Activated naive CD8-positive, alpha-beta T cell treated with anti-CD3 and anti-CD28 coated beads, Interleukin-2, amount 10 ng/mL, durations not matched to agents 7 days and 5 days (primary cell): ENCODE results near the gene NEDD4. TPM values are rescaled to one million over a fixed set of nuclear protein-coding genes. Genes with fewer than 3 reads are reported as not detected.
"Not testable (repeated sequence)": the region's sequence is repeated elsewhere in the genome, so short reads cannot be mapped to it uniquely, and the experiment has no call there.

Experiments
- ATAC-seq: fragments of 150-1000 bp; cut with Tn5 transposase; one replicate; pipeline ENCODE4 v1.10.0; 2021; ENCODE audit warnings: low read depth, moderate library complexity
- POLR2A ChIA-PET: fragments of 350-600 bp; sonication (Branson Sonifier 250); formaldehyde crosslinking; loops from one replicate; lab custom pipeline; 2021; ENCODE audit warnings: antibody characterized with exemption; lab: Charles Lee
- DNase-seq: peaks from one replicate; pipeline ENCODE4 v3.0.0; 2021
- H3K27ac Mint-ChIP-seq: one replicate; pipeline ENCODE4 v1.8.0; 2022; ENCODE audit warnings: mild to moderate bottlenecking, mixed read lengths
- H3K27me3 Mint-ChIP-seq: one replicate; pipeline ENCODE4 v1.8.0; 2022; ENCODE audit warnings: mild to moderate bottlenecking, moderate library complexity, mixed read lengths
- H3K36me3 Mint-ChIP-seq: one replicate; pipeline ENCODE4 v1.8.0; 2021; ENCODE audit warnings: mild to moderate bottlenecking, mixed read lengths
- H3K4me1 Mint-ChIP-seq: one replicate; pipeline ENCODE4 v1.8.0; 2021; ENCODE audit warnings: mixed read lengths
- H3K4me3 Mint-ChIP-seq: one replicate; pipeline ENCODE4 v1.8.0; 2022; ENCODE audit warnings: mild to moderate bottlenecking, moderate library complexity, mixed read lengths
- H3K9me3 Mint-ChIP-seq: one replicate; pipeline ENCODE4 v1.8.0; 2021; ENCODE audit warnings: mixed read lengths
- total RNA-seq, 2 experiments: library from RNA; stranded (reverse); gene quantifications; one replicate each; pipeline ENCODE4 v1.2.3, GENCODE V29; 2021

Gene NEDD4
- total RNA-seq, 2 experiments from 2014 or later = 5.1 to 6.6 TPM

DNA sequence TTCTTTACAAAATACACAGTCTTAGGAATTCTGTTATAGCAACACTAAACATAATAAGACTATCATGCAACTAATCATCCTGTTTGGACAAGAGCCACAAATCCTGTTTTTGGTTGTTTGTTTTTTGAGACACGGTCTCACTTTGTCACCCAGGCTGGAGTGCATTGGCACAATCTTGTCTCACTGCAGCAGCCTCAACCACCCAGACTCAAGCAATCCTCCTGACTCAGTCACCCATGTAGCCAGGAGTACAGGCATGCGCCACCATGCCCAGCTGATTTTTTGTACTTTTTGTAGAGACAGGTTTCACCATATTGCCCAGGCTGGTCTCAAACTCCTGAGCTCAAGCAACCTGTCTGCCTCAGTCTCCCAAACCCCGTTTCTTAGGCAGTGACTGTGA is 28.3 kb downstream of the NEDD4 start:
- H3K27ac Mint-ChIP-seq = no peak overlapping the region
- no peaks in the 10 kb centered on the region for H3K9me3 Mint-ChIP-seq
- no peaks in the 10 kb centered on the region for H3K4me1 Mint-ChIP-seq

DNA sequence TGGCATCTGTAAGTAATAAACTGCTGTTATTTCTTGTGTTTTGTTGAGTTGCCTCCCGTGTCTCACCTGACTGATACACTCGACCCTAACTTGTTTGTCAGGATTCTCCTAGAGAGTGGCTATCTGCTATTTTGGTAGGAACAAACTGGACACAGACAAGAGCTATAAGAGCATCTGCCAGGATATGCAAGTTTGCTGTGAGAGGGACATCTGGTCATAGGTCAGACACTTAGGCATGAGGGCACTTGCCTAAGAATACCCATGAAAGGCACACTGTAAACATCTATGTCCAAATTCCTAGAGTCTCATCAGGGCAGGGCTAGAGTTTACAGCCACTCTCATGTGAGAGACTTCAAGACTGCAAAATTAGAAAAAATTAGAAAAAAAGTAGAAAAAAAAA is 32.5 kb downstream of the NEDD4 start:
- peaks cover 1% of the 10 kb centered on the region for H3K36me3 Mint-ChIP-seq
- H3K4me3 Mint-ChIP-seq = no peak overlapping the region
- no peaks in the 10 kb centered on the region for H3K4me1 Mint-ChIP-seq
- no peaks in the 10 kb centered on the region for H3K9me3 Mint-ChIP-seq
- POLR2A ChIA-PET = no interaction called here
- ATAC-seq (no peak), DNase-seq (no peak)
- no peaks in the 10 kb centered on the region for H3K27me3 Mint-ChIP-seq
- H3K27ac Mint-ChIP-seq = no peak overlapping the region

More for the DNA sequence above, 28.3 kb downstream of the NEDD4 start:
- POLR2A ChIA-PET = no interaction called here
- Mint-ChIP-seq H3K4me3 (no peak overlapping the region), H3K27me3 (no peaks in the 10 kb centered on the region), H3K36me3 (no peaks in the 10 kb centered on the region)
- no peak for DNase-seq
- ATAC-seq = no peak

DNA sequence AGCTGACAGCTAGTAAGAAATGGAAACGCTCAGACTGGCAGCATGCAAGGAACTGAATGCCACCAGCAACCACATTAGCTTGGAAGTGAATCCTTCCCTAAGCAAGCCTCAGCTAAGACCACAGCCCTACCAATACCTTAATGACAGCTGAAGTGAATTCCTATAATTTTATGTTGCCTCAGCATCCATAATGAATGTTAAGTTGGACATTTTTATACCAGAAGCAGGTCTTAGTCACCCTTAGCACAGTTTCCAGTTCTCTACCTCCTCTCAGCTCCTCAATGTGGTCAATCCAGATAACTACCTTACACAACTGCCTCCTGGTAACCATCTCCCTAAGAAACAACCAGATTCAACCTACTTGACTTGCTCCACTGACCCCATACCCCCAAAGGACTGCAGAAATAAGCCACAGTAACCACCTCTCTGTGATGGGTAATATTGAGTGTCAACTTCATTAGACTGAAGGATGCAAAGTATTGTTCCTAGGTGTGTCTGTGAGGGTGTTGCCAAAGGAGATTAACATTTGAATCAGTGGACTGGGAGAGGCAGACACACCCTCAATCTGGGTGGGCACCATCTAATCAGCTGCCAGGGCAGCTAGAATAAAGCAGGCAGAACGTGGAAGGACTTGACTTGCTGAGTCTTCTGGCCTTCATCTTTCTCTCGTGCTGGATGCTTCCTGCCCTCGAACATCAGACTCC is 33.5 kb downstream of the NEDD4 start:
- DNase-seq (no peak), ATAC-seq (no peak)
- peaks cover 1% of the 10 kb centered on the region for H3K36me3 Mint-ChIP-seq
- H3K9me3 Mint-ChIP-seq = no peaks in the 10 kb centered on the region
- H3K27ac Mint-ChIP-seq = no peak overlapping the region
- no peaks in the 10 kb centered on the region for H3K4me1 Mint-ChIP-seq
- H3K27me3 Mint-ChIP-seq = no peaks in the 10 kb centered on the region
- H3K4me3 Mint-ChIP-seq = no peak overlapping the region
- POLR2A ChIA-PET = no interaction called here

DNA sequence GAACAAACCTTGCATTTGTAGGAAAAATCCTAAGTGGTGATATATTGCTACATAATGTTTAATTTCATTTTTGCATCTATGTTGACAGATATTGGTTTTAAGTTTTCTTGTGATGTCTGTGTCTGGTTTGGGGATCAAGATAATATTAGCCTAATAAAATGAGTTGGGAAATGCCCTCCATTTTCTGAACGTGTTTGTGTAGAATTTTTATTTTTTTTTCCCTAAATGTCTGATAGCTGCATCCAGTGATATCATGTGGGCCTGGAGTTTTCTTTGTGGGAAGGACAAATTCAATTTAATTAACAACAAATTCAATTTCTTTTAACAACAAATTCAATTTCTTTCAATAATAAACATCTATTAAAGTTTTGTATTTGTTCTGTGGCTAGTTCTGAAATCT is 35.1 kb downstream of the NEDD4 start:
- H3K27me3 Mint-ChIP-seq = no peaks in the 10 kb centered on the region
- DNase-seq = no peak
- H3K4me3 Mint-ChIP-seq = no peak overlapping the region
- no peaks in the 10 kb centered on the region for H3K4me1 Mint-ChIP-seq
- H3K9me3 Mint-ChIP-seq = no peaks in the 10 kb centered on the region
- peaks cover 1% of the 10 kb centered on the region for H3K36me3 Mint-ChIP-seq
- no peak overlapping the region for H3K27ac Mint-ChIP-seq
- ATAC-seq = no peak
- POLR2A ChIA-PET = no interaction called here

DNA sequence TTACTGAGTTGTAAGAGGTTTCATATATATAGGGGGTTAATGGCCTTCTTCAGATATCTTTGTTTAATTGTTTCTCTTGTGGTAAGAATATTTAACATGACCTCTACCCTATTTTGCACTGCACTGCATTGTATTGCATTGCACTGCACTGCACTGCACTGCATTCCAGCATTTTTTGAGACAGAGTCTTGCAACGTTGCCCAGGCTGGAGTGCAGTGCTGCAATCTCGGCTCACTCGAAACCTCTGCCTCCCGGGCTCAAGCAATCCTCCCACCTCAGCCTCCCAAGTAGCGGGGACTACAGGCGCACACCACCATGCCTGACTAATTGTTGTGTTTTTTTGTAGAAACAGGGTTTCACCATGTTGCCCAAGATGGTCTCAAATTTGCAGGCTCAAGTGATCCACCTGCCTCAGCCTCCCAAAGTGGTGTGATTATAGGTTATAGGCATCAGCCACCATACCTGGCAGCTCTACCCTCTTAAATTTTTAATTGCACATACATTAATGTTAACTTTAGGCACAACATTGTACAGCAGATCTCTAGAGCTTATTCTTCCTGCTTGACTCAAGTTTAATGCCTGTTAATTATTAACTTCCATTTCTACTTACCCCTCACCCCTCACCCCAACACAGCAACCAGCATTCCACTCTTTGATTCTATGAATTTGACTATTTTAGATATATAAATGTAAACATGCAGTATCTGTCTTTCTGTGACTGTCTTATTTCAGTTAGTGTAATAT is 38.4 kb downstream of the NEDD4 start:
- no peak for DNase-seq
- ATAC-seq = no peak
- POLR2A ChIA-PET = no interaction called here
- Mint-ChIP-seq H3K27me3 (no peaks in the 10 kb centered on the region), H3K4me3 (no peak overlapping the region), H3K27ac (no peak overlapping the region), H3K9me3 (no peaks in the 10 kb centered on the region), H3K36me3 (peaks cover 5% of the 10 kb centered on the region), H3K4me1 (no peaks in the 10 kb centered on the region)

DNA sequence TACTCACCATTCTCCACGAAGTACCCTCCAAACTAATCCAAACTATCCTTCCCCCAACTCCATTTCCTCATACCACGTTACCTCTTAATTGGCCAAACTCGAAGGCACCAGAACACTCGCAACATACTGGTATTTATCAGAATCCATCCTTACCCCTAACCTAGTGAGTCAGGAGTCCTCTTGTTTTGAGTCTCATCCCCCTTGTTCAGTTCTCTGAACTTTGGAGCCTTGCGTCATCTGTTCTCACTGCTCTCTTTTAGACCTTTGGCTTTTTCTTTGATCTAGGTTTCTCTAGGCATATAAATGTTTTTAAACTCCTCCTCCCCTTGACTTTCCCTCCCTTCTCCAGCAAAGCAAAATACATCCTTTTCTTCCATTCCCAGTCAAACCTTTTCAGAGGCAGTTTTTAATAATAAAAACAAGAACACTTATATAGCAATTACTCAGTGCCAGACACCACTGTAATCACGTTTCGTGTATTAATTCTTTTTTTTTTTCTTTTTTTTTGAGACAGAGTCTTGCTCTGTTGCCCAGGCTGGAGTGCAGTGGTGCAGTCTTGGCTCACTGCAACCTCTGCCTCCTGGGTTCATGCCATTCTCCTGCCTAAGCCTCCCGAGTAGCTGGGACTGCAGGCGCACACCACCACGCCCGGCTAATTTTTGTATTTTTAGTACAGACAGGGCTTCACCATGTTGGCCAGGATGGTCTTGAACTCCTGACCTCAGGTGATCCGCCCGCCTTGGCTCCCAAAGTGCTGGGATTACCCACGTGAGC is 40.7 kb downstream of the NEDD4 start:
- DNase-seq, H3K4me3 Mint-ChIP-seq, H3K9me3 Mint-ChIP-seq, ATAC-seq, H3K27me3 Mint-ChIP-seq, H3K27ac Mint-ChIP-seq, POLR2A ChIA-PET, H3K36me3 Mint-ChIP-seq, H3K4me1 Mint-ChIP-seq: not testable (repeated sequence)

DNA sequence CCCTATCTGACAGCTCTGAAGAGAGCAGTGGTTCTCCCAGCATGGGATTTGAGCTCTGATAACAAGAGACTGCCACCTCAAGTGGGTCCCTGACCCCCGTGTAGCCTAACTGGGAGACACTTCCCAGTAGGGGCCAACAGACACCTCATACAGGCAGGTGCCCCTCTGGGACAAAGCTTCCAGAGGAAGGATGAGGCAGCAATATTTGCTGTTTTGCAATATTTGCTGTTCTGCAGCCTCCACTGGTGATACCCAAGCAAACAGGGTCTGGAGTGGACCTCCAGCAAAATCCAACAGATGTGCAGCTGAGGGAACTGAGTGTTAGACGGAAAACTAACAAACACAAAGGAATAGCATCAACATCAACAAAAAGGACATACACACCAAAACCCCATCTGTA is 48.8 kb downstream of the NEDD4 start:
- H3K27ac Mint-ChIP-seq, H3K4me1 Mint-ChIP-seq, DNase-seq, H3K9me3 Mint-ChIP-seq, H3K4me3 Mint-ChIP-seq, POLR2A ChIA-PET, ATAC-seq, H3K27me3 Mint-ChIP-seq: not testable (repeated sequence)
- H3K36me3 Mint-ChIP-seq = peaks cover 19% of the 10 kb centered on the region

DNA sequence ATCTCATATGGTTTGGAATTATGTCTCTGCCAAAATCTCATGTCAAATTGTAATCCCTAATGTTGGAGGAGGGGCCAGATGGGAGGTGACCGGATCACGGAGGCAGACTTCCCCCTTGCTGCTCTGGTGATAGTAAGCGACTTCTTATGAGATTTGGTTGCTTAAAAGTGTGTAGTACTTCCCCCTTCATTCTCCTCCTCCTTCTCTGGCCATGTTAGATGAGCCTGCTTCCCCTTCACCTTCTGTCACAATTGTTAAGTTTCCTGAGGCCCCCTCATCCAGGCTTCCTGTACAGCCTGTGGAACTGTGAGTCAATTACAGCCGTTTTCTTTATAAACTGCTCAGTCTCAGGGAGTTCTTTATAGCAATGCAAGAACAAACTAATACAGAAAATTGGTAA is 51.1 kb downstream of the NEDD4 start:
- H3K4me3 Mint-ChIP-seq = no peak overlapping the region
- H3K36me3 Mint-ChIP-seq = peaks cover 29% of the 10 kb centered on the region
- H3K27ac Mint-ChIP-seq = no peak overlapping the region
- DNase-seq = no peak
- ATAC-seq = no peak
- no peaks in the 10 kb centered on the region for H3K27me3 Mint-ChIP-seq
- POLR2A ChIA-PET = no interaction called here
- H3K9me3 Mint-ChIP-seq = peaks cover 9% of the 10 kb centered on the region
- H3K4me1 Mint-ChIP-seq = no peaks in the 10 kb centered on the region

DNA sequence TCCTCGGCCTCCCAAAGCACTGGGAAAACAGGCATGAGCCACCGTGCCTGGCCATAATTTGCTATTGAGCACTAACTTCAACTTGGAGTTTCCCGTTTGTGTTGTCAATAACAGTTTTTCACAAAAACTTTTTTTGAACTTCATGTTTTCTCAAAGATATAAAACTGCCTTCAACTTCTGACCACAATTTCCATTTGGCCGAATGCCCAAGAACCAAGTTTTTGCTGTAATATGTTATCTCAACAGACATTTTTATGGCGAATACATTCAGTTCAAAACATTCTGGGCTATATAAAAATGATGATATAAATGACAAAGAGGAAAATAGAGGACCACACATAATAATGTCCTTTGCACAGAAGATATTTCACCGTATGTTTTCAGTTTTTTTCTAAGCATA is 56.4 kb downstream of the NEDD4 start:
- Mint-ChIP-seq H3K4me3 (no peak overlapping the region), H3K4me1 (no peaks in the 10 kb centered on the region), H3K27ac (no peak overlapping the region), H3K27me3 (no peaks in the 10 kb centered on the region), H3K9me3 (peaks cover 6% of the 10 kb centered on the region), H3K36me3 (peaks cover 14% of the 10 kb centered on the region)
- DNase-seq (no peak), ATAC-seq (no peak)
- POLR2A ChIA-PET = no interaction called here

DNA sequence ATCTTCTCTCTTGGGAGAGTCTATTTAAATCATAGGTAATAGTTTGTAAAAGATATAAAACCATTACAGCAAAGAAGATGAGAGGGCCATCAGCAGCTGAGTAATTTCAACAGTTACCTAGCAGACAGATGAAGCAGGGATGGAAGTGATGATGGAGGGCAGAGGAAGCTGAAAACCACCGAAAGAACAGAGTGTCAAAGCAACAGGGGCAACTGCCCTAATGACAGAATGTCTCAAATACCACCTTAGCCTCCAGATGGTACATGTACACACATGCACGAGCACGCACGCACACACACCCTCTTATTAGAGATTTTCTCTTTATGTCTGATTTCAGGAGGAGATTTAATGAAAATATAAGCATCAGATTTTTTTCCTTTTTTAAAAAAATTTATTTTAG is 64.5 kb downstream of the NEDD4 start:
- Mint-ChIP-seq H3K27me3 (peaks cover 3% of the 10 kb centered on the region), H3K27ac (no peak overlapping the region), H3K4me1 (peaks cover 5% of the 10 kb centered on the region), H3K36me3 (peaks cover 10% of the 10 kb centered on the region), H3K9me3 (peaks cover 11% of the 10 kb centered on the region), H3K4me3 (no peak overlapping the region)
- no peak for ATAC-seq
- POLR2A ChIA-PET = no interaction called here
- DNase-seq = no peak

DNA sequence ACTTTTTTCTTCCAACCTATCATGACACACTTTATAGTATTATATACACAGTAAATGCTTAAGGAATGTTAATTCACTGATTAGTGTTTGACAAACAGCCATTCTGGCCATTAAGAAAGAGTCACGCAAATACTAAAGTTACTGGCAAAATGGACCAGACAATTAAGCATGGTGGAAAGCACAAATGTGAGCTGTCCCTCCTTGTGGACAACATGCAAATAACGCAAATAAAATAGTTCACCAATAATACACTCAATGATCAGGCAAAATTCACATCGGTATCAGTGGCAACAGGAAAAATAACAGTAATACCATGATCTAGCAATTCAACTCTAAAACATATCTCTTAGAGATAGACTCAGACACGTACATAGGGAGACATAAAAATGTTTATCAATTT is 71.7 kb downstream of the NEDD4 start:
- Mint-ChIP-seq H3K27me3 (no peaks in the 10 kb centered on the region), H3K4me1 (no peaks in the 10 kb centered on the region), H3K27ac (no peak overlapping the region), H3K36me3 (no peaks in the 10 kb centered on the region), H3K4me3 (no peak overlapping the region), H3K9me3 (no peaks in the 10 kb centered on the region)
- DNase-seq (no peak), ATAC-seq (no peak)
- POLR2A ChIA-PET = no interaction called here

DNA sequence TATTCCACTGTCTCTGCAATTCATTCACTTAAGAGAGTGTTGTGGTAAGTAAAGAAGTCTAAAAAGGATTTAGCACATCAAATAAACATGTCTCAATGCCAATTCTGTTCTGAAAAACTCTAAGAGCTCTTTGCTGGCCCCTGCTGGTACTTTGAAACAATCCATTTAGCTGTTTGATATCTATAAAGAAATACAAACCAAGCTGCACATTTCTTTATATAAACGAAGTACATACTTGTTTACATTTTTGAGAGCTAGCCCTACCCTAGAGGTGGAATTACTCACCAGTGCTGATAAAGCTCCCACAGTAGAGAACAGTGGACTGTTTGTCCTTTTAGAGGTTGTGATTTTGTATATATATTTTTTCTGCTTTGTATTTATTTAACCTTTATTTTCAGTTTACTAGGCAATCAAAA is 75.5 kb downstream of the NEDD4 start:
- DNase-seq = no peak
- H3K4me1 Mint-ChIP-seq = no peaks in the 10 kb centered on the region
- no peak for ATAC-seq

DNA sequence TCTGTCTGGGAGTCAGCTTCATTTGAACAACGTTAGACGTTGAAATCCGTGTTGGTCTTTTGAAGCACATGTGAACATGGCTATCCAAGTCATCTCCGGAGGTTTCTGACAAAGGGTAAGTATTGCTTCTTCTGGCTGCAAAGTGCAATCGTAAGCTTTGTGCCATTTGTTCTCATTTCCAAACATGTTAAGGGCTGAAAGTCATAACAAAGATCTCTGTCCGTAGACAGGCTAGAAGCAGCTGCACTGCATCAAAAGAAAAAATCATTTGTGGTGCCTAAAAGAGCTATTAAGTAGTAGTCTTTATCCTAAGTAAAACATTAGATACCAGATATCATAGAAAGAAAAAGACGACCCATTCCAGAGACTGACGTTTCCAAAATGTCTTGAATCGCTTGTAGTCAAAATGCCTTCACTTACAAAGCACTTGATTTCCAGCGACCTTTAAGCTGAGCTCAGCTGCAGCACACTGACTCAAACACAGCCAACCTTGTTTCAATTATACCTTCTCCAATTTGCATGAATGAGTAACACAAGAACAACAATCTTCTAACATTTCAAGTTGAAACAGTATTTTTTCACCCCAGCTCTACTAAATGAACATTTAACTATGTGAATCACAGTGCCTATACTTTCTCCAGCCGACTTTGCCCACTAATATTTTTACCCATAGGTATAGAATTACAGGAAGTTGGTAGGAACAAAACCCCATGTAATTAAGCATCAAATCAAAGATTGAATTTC is 76.6 kb downstream of the NEDD4 start:
- Mint-ChIP-seq H3K27ac (no peak overlapping the region), H3K27me3 (no peaks in the 10 kb centered on the region), H3K9me3 (no peaks in the 10 kb centered on the region), H3K4me3 (no peak overlapping the region), H3K4me1 (no peaks in the 10 kb centered on the region), H3K36me3 (no peaks in the 10 kb centered on the region)
- ATAC-seq (no peak), DNase-seq (no peak)
- POLR2A ChIA-PET = no interaction called here

More for the DNA sequence above, 75.5 kb downstream of the NEDD4 start:
- H3K27me3 Mint-ChIP-seq = no peaks in the 10 kb centered on the region
- H3K27ac Mint-ChIP-seq = no peak overlapping the region
- POLR2A ChIA-PET = interaction anchor here (0.5 kb wide), 1 partner anchor 158 kb away, joined by 3 read pairs; no protein-coding TSS in a partner anchor
- no peaks in the 10 kb centered on the region for H3K9me3 Mint-ChIP-seq
- H3K36me3 Mint-ChIP-seq = no peaks in the 10 kb centered on the region
- no peak overlapping the region for H3K4me3 Mint-ChIP-seq
